OCI-LY3 (cell line): ENCODE measurements around the gene MUSTN1.

ENCODE experiments used
- H2AFZ ChIP-seq: fragments of 200-600, 300-600 bp; shearing (Covaris generic); 2 replicates; pipeline ENCODE4 v1.6.0; 2014; ENCODE audit warnings: antibody characterized with exemption, low read depth, low read length
- H3K27ac ChIP-seq: fragments of 200-600, 300-600 bp; sonication (generic); 2 replicates; pipeline ENCODE4 v1.5.1; 2014; ENCODE audit warnings: mild to moderate bottlenecking, low read length, moderate library complexity, mixed read lengths
- H3K27me3 ChIP-seq: fragments of 200-600, 300-600 bp; sonication (generic); 2 replicates; pipeline ENCODE4 v1.6.1; 2014; ENCODE audit warnings: low read depth, low read length, mixed read lengths
- H3K36me3 ChIP-seq: fragments of 200-600, 300-600 bp; sonication (generic); replicated peaks from 2 replicates; pipeline ENCODE3; 2014; ENCODE audit warnings: low read depth, low read length, mixed read lengths
- H3K4me1 ChIP-seq: fragments of 300-600, 200-600 bp; sonication (generic); 2 replicates; pipeline ENCODE4 v1.6.1; 2014; ENCODE audit warnings: low read length, mixed read lengths
- H3K4me2 ChIP-seq: fragments of 200-600, 300-600 bp; sonication (generic); 2 replicates; pipeline ENCODE4 v1.6.1; 2014; ENCODE audit warnings: low read length, mixed read lengths
- H3K4me3 ChIP-seq: fragments of 300-600, 200-600 bp; sonication (generic); 2 replicates; pipeline ENCODE4 v1.5.1; 2014; ENCODE audit warnings: antibody characterized with exemption, mild to moderate bottlenecking, low read length, moderate library complexity
- H3K79me2 ChIP-seq: fragments of 300-600, 200-600 bp; shearing (Covaris generic); 2 replicates; pipeline ENCODE4 v1.6.1; 2014; ENCODE audit warnings: mild to moderate bottlenecking, low read length, mixed read lengths
- H3K9ac ChIP-seq: fragments of 300-600, 200-600 bp; shearing (Covaris generic); 2 replicates; pipeline ENCODE4 v1.6.0; 2014; ENCODE audit warnings: mild to moderate bottlenecking, low read length, moderate library complexity
- H3K9me3 ChIP-seq: fragments of 200-600, 300-600 bp; shearing (Covaris generic); 2 replicates; pipeline ENCODE4 v1.6.1; 2014; ENCODE audit warnings: low read length, mixed read lengths; ENCODE audit not compliant: insufficient read depth
- H4K20me1 ChIP-seq: fragments of 200-600, 300-600 bp; sonication (generic); 2 replicates; pipeline ENCODE4 v1.6.1; 2016; ENCODE audit warnings: low read length, mixed read lengths; ENCODE audit not compliant: insufficient read depth
- EZH2phosphoT487 ChIP-seq: fragments of 200-600 bp; shearing (Covaris generic); IDR thresholded peaks from 2 replicates; pipeline ENCODE4 v1.6.1; 2018; ENCODE audit warnings: antibody characterized with exemption, mixed run types, low read depth
- TF ChIP-seq, protein P1 (sequence below): fragments of 200-600, 300-600 bp; sonication (generic); IDR thresholded peaks from 2 replicates; pipeline ENCODE4 v1.5.1; 2014; ENCODE audit warnings: antibody characterized with exemption, low read length, low read depth

MUSTN1 gene

DNA sequence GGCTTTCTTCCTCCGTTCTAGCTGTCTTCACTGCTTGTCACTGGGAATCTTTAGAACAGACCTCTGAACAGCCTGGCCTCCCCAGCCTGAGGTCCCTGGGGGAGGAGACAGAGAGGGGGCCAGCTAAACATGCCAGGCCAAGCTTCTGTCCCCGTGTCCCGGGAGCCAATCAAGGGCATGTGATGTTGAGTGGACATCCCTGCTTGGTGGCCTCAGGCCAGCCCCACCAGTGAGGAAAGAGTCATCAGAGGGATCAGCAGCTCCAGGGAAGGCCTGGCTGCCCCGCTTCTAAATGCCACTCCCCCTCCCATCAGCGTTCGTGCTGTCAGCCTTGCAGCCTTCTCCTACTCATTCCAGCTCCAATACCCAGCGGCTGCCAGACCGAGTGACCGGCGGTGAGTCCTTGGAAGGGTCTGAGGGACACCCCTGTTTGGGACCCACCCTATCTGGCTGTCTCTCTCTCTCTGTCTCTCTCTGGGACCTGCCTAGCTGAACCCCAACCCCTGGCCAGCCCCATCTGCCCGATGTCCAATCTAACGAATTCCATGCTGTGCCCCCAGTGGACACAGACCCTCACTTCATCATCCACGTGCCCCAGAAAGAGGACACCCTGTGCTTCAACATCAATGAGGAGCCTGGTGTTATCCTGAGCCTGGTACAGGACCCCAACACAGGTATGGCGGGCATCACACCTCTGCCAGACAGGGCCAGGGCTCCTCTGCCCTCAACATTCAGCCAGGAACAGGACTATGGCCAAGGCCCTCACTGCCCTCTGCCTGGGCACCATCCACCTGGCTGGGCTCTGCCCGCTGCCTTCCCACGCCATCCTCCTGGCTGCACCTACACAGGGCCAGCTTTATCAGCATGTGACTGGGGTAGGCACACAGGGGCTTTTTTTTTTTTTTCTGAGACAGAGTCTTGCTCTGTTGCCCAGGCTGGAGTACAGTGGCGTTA is 46.9 kb downstream of the MUSTN1 start:
- Histone ChIP-seq H3K79me2 (no peaks in the 10 kb centered on the region), H3K27me3 (no peaks in the 10 kb centered on the region), H2AFZ (no peak overlapping the region), H3K4me1 (0 out of 2 replicates have a peak, but pooled peaks cover 3% of the 10 kb centered on the region), H3K27ac (no peak overlapping the region), H3K36me3 (no peaks in the 10 kb centered on the region), H3K4me2 (no peak overlapping the region), H4K20me1 (no peaks in the 10 kb centered on the region), H3K9me3 (no peaks in the 10 kb centered on the region), H3K9ac (no peak overlapping the region), H3K4me3 (no peak overlapping the region)
- TF ChIP-seq EZH2phosphoT487, result no peak
- TF ChIP-seq, protein P1, sequence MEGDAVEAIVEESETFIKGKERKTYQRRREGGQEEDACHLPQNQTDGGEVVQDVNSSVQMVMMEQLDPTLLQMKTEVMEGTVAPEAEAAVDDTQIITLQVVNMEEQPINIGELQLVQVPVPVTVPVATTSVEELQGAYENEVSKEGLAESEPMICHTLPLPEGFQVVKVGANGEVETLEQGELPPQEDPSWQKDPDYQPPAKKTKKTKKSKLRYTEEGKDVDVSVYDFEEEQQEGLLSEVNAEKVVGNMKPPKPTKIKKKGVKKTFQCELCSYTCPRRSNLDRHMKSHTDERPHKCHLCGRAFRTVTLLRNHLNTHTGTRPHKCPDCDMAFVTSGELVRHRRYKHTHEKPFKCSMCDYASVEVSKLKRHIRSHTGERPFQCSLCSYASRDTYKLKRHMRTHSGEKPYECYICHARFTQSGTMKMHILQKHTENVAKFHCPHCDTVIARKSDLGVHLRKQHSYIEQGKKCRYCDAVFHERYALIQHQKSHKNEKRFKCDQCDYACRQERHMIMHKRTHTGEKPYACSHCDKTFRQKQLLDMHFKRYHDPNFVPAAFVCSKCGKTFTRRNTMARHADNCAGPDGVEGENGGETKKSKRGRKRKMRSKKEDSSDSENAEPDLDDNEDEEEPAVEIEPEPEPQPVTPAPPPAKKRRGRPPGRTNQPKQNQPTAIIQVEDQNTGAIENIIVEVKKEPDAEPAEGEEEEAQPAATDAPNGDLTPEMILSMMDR, result no peak

DNA sequence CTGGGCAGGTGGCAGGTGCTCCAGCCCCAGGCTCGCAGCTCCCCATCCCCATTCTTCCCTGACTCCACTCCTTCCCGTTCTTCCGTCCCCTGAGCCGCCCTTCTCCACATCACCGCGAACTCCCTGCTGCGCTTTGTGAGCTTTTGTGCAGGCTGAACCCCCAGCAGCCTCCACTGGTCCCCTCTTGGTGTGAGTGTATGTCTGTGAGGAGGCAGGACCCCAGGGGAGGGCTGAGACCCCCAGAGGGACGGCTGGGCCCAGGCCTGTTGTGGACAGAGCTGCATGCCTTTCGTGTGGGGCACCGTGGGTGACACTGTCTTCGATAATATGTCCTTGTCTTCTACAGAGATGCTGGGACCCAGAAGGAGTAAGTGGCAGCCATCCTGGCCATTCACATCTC is 47.6 kb downstream of the MUSTN1 start:
- Histone ChIP-seq H2AFZ (no peak overlapping the region), H3K4me3 (no peak overlapping the region), H3K36me3 (no peaks in the 10 kb centered on the region), H3K27me3 (no peaks in the 10 kb centered on the region), H3K4me1 (no peaks in the 10 kb centered on the region), H3K9me3 (no peaks in the 10 kb centered on the region), H3K9ac (no peak overlapping the region), H4K20me1 (no peaks in the 10 kb centered on the region), H3K4me2 (no peak overlapping the region), H3K79me2 (no peaks in the 10 kb centered on the region), H3K27ac (no peak overlapping the region)
- no peak for TF ChIP-seq EZH2phosphoT487
- TF ChIP-seq, protein P1, result no peak

DNA sequence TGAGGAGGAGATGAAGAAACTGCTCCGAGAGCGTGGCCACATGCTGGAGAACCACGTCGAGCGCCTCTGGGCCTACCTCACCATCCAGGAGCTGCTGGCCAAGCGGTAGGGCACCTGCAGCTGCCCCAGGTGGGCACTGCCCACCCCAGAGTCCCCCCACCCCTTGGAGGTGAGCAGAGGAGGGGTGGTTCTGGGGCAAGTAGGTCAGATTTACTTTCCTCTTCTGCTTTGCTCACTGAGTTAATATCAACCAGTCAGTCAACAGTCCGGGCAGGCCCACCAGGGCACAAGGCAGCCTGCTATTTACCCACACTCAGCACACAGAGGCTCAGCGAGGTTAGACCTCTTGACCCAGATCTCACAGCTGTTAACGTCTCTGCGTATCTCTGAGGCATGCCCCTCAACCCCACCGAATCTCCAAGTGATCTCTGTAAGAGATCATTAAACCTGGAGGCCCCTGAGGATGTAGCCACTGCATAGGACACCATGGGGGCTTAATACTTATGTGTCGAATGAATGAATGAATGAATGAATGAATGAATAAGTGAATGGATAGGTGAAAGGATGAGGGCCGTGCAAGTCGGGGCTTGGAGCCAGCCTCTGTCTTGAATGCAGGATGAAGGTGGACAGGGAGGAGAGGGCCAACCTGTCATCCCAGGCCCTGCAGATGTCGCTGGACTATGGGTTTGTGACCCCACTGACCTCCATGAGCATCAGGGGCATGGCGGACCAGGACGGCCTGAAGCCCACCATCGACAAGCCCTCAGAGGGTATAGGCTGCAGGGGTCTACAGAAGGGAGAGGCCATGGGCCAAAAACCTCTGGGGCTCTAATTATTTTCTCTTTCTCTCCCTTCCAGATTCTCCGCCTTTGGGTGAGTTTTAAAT is 48.2 kb downstream of the MUSTN1 start:
- no peaks in the 10 kb centered on the region for H3K27me3 ChIP-seq
- no peak for TF ChIP-seq EZH2phosphoT487
- TF ChIP-seq, protein P1, result no peak
- no peak overlapping the region for H3K4me2 ChIP-seq
- H3K27ac ChIP-seq, result no peak overlapping the region
- H3K9ac ChIP-seq, result no peak overlapping the region
- no peaks in the 10 kb centered on the region for H3K36me3 ChIP-seq
- H4K20me1 ChIP-seq, result no peaks in the 10 kb centered on the region
- H2AFZ ChIP-seq, result no peak overlapping the region
- H3K79me2 ChIP-seq, result no peaks in the 10 kb centered on the region
- H3K4me3 ChIP-seq, result no peak overlapping the region
- no peaks in the 10 kb centered on the region for H3K4me1 ChIP-seq
- H3K9me3 ChIP-seq, result no peaks in the 10 kb centered on the region
